GM18907 (cell line): ENCODE measurements around the gene RELA.
A peak's percentile ranks its signal among the peaks of the same experiment; 100 is the strongest.

Source experiments
- ATAC-seq: cut with Tn5 transposase; IDR thresholded peaks from one replicate; pipeline ENCODE4 v1.9.1; 2021; ENCODE audit warnings: mild to moderate bottlenecking, moderate library complexity; ENCODE audit not compliant: unreplicated experiment

Gene RELA

DNA sequence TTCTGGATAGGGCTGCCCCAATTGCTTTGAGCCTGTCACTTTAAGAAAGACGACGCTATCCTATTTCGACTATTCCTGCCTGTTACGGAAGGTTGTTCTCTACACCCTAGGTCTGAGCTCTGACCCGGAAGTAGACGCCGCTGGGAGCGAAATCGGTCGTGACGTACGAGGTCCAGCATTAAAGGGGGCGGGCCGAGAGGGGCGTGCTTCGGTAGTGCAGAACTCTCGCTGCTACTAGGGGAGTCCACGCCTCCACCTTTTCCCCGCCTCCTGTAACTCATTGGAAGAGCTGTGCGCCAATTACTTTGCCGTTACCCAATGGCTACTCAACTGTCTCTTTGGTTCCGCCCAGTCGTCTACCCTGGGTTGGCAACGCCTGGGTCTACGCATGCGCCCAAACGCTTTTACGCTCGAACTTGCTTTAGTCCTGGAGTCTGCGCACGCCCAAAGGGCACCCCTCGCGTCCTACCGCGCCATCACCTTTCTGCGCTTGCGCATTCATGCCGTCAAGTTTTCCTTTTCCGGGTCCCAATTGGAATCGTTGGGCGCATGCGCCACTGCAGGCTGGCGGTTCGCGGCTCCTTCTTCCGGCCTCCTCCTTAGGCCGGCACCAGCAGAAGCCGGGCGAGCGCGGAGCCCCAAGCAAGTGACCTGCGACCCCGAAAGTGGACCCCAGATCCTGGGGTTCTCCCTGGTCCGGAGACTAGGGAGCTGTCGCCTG is 47.3 kb downstream of the RELA start, which contains the start of gene PCNX3:
Gene PCNX3 (plus strand): TSS at position 548 of the 721 bp plus-strand sequence. CDS start 536 bp downstream, outside the sequence.
- ATAC-seq: peak; percentile 77

GRCh38 chr11:65613091-65613928 is 49.4 kb downstream of the RELA start:
- ATAC-seq: no peak

DNA sequence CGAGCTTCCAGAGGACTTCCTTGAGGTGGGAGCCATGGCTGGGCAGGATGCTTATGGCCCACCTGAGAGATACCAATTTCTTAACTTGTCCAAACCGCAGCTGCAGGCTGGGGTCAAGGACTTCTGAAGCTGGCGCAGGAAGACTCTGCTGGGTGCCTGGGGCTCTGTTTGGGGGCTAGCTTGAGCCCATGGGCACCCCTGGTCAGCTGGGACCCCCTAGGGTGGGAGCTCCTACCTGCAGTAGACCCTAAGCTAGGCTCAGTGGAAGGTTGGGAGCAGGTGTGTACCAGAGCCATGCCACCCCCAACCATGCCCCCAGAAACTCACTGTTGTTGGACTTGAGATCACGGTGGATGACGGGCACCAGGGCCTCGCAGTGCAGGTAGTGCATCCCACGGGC is 50.0 kb downstream of the RELA start:
- no peak for ATAC-seq

DNA sequence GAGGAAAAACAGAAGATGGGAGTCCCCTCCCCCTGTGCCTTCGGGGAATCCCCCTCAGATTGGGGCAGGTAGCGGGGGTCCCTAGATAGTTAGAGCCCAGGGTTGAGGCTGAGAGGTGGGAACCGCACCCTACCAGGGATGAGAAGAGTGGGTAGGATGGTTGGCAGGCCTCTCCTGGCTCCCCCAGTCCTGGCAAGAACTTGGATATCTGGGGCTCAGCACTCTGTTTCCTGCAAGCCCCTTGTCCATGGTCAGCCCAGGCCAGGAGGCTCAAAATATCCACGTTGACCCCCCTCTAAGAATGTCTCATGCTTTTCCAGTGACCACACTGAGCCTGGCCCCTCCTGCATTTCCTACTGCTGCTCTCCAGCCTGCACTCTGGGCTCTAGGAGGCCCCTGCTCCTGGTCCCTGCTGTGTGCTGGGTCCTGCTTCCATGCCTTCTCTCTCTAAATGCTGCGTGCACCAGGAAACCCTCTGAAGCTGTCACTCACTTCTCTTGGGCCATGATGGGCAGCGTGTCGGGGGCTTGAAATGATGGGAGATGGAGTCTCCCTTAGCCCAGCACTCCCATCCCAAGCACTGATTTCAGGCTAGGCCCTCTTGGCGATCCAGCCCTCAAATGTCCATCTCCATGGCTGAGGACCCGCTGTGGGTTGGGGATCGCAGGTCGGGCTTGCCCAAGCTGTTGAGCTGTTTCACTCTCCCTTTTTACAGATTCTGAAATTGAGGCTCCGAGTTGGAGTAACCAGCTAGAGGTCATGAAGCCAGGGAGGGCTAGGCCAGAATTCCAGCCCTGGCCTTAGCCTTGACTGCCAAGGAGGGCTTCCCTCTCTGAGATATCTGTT is 50.7 kb downstream of the RELA start:
- ATAC-seq: no peak

DNA sequence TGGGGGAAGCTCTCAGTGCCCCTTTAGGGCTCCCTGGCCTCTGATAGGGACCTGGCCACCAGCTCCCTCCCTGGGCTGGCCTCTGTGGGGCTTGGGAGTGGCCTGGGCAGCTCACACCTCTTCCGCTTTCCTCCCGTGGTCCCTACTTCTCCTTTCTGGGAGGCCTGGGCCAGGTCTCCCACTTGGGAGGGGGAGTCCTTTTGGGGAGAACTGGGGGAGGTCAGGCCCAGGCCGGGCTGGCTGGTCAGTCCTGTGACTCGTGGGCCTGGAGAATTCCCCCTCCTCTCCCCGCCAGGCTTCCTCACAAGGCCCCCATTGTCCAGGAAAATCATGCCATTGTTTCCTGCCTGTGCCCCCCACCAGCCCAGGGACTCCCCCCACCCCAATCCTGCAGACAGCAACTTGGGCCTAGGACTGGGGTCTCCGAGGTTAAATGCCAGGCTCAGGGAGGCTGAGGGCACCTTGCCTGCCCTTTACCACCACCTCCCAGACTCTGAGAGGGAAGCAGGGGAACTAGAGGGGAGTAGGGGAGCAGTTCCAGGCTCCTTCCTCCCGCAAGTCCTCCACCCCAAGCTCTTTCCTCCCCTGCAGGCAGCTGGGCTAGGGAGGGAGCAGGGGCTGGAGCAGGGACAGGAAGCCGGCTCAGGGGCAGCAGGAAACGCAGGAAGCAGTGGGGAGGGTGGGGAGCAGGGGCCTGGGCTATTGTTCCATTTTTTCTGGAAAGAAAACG is 51.5 kb downstream of the RELA start:
- no peak for ATAC-seq

GRCh38 chr11:65610404-65610803 is 52.3 kb downstream of the RELA start:
- ATAC-seq: no peak

- ATAC-seq: no peak
These were observed 53.1 kb downstream of the RELA start for GRCh38 chr11:65609665-65610064.

DNA sequence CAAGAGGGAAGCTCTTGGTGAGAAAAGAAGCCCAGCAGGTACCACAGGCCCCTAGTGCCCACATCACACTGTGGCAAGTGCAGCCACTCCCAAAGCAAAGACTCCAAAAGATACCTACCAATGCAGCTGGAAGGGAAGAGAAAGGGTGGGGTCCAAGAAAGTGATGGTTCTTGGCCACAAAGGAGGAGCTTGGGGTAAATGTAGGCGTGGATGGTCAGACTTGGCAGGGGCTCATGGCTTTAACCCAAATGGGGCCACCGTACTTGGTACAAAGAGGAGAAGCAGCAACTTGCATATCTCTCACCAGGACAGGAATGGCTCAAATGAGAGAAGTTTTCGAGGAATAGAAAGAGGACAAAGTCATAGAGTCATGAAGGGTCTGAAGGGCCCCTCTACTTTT is 53.5 kb downstream of the RELA start:
- no peak for ATAC-seq

- no peak for ATAC-seq
These were observed 54.9 kb downstream of the RELA start for GRCh38 chr11:65607614-65608426.

DNA sequence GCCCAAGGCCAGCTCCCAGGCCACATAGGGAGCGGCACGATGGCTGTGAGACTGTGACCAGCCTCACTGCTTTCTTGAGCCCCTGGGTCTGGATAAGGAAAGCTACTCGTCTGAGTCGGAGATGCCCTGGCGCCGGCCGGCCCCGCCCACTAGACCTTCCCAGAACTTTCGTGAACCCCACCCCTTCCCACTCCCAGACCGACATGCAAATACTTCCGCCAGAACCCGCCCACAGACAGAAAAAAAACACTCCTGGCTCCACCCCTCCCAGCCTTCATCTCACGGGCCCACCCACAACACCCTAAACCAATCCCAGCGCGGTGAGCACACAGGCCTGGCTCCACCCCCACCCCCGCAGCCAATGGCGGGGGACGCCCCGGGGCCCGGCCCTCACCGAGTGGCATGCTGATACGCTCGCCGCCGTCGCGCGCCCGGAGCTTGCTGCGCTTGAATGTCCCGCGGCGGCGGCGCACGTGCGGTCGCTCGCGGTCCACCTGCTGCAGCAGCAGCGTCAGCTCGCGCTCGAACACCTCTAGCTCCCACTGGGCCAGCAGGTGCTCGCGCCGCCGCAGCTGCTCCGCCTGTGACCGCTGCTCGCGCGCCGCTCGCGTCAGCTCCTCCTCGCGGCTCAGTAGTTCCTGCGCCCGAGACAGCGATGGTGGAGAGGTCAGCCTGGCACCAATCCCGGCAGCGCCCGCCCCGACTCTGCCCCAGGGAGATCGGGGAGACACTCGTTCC is 55.7 kb downstream of the RELA start:
- no peak for ATAC-seq

DNA sequence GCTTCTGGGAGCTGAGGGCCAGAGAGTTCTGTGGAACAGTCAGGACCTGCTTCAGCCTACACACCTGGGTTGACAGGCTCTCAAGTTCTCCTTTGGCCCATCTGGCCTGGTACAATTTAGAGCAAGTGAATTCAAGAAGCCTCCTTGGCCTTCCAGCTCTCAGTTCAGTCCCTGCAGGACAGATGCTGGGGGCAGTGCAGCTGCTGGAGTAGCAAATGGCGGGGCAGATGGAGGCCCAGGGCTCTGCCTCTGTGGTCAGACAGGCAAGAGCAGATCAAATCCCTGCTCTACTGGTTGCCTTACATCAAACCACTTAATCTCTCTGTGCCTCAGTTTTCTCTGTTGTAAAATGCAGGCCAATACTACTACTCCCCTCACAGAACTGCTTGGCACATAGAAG is 58.5 kb downstream of the RELA start:
- ATAC-seq: no peak
